Hepatocyte (in vitro differentiated cells): ENCODE results near the gene ID1. TPM values are rescaled to one million over a fixed set of nuclear protein-coding genes. Genes with fewer than 3 reads are reported as not detected.

Source experiments
- DNase-seq: peaks from one replicate; pipeline ENCODE4 v3.0.0-alpha.2; 2016; ENCODE audit warnings: low spot score
- H2AFZ ChIP-seq: fragments of 200-600 bp; sonication (generic); 2 replicates; pipeline ENCODE4 v1.6.0; 2016; ENCODE audit warnings: antibody characterized with exemption, mild to moderate bottlenecking
- H3K27ac ChIP-seq: fragments of 200-600 bp; sonication (generic); 2 replicates; pipeline ENCODE4 v1.5.1; 2016; ENCODE audit warnings: mild to moderate bottlenecking
- H3K27me3 ChIP-seq: fragments of 200-600 bp; sonication (generic); 2 replicates; pipeline ENCODE4 v1.6.1; 2016
- H3K36me3 ChIP-seq: fragments of 200-600 bp; sonication (generic); replicated peaks from 2 replicates; pipeline ENCODE4 v1.5.1; 2016; ENCODE audit warnings: low read depth; ENCODE audit not compliant: insufficient read depth
- H3K4me1 ChIP-seq: fragments of 200-600 bp; sonication (generic); 2 replicates; pipeline ENCODE4 v1.5.1; 2016; ENCODE audit warnings: mild to moderate bottlenecking, moderate library complexity; ENCODE audit not compliant: insufficient read depth
- H3K4me2 ChIP-seq: fragments of 200-600 bp; sonication (generic); 2 replicates; pipeline ENCODE4 v1.6.0; 2016
- H3K4me3 ChIP-seq: fragments of 200-600 bp; sonication (generic); 2 replicates; pipeline ENCODE4 v1.5.1; 2016; ENCODE audit warnings: mild to moderate bottlenecking
- H3K79me2 ChIP-seq: fragments of 200-600 bp; sonication (generic); 2 replicates; pipeline ENCODE4 v1.6.0; 2017; ENCODE audit warnings: mild to moderate bottlenecking
- H3K9me2 ChIP-seq: fragments of 200-600 bp; sonication (generic); replicated peaks from 2 replicates; pipeline ENCODE4 v1.6.0; 2017; ENCODE audit warnings: mild to moderate bottlenecking; ENCODE audit not compliant: insufficient read depth
- H3K9me3 ChIP-seq: fragments of 200-600 bp; sonication (generic); 2 replicates; pipeline ENCODE4 v1.5.1; 2016; ENCODE audit warnings: low read depth, mild to moderate bottlenecking
- H4K20me1 ChIP-seq: fragments of 200-600 bp; sonication (generic); 2 replicates; pipeline ENCODE4 v1.6.0; 2016; ENCODE audit warnings: mild to moderate bottlenecking; ENCODE audit not compliant: insufficient read depth, poor library complexity, severe bottlenecking
- EZH2 ChIP-seq: fragments of 200-600 bp; sonication (generic); IDR thresholded peaks from 2 replicates; pipeline ENCODE4 v1.6.1; 2016; ENCODE audit warnings: antibody characterized with exemption, mild to moderate bottlenecking, borderline replicate concordance
- EZH2phosphoT487 ChIP-seq: fragments of 200-600 bp; sonication (generic); IDR thresholded peaks from one replicate; pipeline ENCODE4 v1.6.1; 2018; ENCODE audit warnings: antibody characterized with exemption, mild to moderate bottlenecking, low read depth, moderate library complexity; ENCODE audit not compliant: unreplicated experiment, severe bottlenecking
- WGBS: methylation state at CpG from one replicate; pipeline ENCODE4 v1.1.6; 2016; ENCODE audit warnings: low lambda C conversion rate; ENCODE audit errors: missing lambda C conversion rate; 5-methylcytosine and 5-hydroxymethylcytosine counted together
- polyA plus RNA-seq: library from polyadenylated mRNA; unstranded; fragments of >200 nt; fragmentation: Nextera tagmentation; extraction: Ambion mirVana; gene quantifications from 2 replicates; pipeline ENCODE4 v1.2.1, GENCODE V29; 2016
- total RNA-seq: library from RNA; depleted of rRNA; stranded (reverse); fragments of >200 nt; gene quantifications from 2 replicates; pipeline ENCODE4 v1.2.3, GENCODE V29; 2014
- TF ChIP-seq, protein P1 (sequence below): fragments of 200-600 bp; sonication (generic); IDR thresholded peaks from 2 replicates; pipeline ENCODE4 v1.5.1; 2016; ENCODE audit warnings: antibody characterized with exemption, mild to moderate bottlenecking; ENCODE audit not compliant: poor library complexity

Gene ID1
- total and polyA plus RNA-seq, 2 experiments from 2014 or later, result 310 to 651 TPM

- Histone ChIP-seq H4K20me1 (no peaks in the 10 kb centered on the region), H3K4me3 (no peak overlapping the region), H2AFZ (no peak overlapping the region), H3K4me2 (no peak overlapping the region), H3K27ac (no peak overlapping the region), H3K9me3 (no peaks in the 10 kb centered on the region), H3K36me3 (no peaks in the 10 kb centered on the region), H3K27me3 (no peaks in the 10 kb centered on the region), H3K4me1 (peaks cover 4% of the 10 kb centered on the region), H3K79me2 (no peaks in the 10 kb centered on the region), H3K9me2 (no peaks in the 10 kb centered on the region)
- DNase-seq, result peak; percentile 2
- WGBS, result 63% methylated on average over 7 of the region's 7 CpGs
- TF ChIP-seq EZH2phosphoT487 (no peak), EZH2 (no peak)
- TF ChIP-seq, protein P1, sequence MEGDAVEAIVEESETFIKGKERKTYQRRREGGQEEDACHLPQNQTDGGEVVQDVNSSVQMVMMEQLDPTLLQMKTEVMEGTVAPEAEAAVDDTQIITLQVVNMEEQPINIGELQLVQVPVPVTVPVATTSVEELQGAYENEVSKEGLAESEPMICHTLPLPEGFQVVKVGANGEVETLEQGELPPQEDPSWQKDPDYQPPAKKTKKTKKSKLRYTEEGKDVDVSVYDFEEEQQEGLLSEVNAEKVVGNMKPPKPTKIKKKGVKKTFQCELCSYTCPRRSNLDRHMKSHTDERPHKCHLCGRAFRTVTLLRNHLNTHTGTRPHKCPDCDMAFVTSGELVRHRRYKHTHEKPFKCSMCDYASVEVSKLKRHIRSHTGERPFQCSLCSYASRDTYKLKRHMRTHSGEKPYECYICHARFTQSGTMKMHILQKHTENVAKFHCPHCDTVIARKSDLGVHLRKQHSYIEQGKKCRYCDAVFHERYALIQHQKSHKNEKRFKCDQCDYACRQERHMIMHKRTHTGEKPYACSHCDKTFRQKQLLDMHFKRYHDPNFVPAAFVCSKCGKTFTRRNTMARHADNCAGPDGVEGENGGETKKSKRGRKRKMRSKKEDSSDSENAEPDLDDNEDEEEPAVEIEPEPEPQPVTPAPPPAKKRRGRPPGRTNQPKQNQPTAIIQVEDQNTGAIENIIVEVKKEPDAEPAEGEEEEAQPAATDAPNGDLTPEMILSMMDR, result no peak
Observed at GRCh38 chr20:31580706-31581105, 24.4 kb upstream of the ID1 start.

DNA sequence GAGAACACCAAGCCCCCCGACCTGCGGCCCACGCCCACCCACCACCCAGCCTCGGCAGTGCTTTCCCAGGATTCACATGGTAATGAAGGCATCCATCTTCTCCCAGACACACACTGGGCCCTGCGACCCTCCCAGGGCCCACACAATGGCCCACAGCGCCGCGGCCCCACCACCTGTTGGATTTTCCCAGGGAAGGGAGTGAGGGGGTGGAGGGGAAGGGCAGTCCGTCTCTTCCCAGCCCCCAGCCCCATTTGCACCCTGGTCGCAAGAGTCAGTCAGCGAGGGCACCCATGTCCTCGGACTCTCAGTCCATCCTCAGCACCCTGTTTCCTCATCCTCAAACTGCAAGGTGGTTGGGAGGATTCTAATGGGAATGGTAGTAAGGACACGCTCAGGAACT, 23.7 kb upstream of the ID1 start:
- Histone ChIP-seq H3K4me2 (no peak overlapping the region), H3K36me3 (no peaks in the 10 kb centered on the region)

DNA sequence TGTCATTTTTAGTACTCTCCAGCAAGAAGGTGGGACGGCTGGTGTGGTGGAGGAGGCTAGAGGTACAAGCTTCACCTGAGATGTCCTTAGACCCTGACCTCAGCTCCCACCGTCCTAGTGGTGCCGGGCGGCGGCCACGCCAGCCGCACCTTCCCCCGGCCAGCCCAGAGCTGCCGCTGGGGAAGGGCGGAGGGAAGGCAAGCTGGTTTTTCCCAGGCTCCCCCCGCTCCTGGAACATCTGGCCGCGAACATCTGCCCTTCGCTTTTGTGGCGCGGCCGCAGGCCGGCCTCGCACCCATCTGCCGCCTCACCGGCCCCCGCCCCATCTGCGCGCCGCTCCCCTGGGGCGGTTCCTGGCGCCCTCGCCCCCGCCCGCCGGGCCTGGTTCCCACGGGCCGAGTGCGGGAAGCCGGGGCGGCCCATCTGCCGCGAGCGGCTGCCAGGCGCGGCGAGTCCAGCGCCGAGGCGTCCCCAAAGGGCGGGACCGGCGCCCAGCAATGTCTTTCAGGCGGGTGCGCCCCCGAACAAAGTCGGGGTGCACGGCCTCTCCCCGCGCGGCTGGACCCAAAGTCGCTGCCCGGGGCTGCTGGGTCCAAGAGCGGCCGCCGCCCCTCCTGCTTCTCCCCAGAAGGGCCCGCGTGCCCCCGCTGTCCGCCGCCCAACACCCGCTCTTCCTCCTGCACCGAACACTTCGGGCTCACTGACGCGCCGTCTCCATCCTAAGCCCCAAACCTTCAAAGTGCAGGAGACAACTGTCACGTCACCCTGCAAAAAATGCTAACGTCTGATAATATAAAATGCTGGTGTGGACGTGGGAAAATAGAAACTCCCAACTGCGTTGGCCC, 17.3 kb upstream of the ID1 start:
- H3K4me1 ChIP-seq, result peaks cover 3% of the 10 kb centered on the region
- no peaks in the 10 kb centered on the region for H3K36me3 ChIP-seq
- peak overlapping the region; percentile 22 for H3K27ac ChIP-seq
- H3K9me2 ChIP-seq, result no peaks in the 10 kb centered on the region
- no peaks in the 10 kb centered on the region for H3K79me2 ChIP-seq
- TF ChIP-seq EZH2 (no peak), EZH2phosphoT487 (no peak)
- TF ChIP-seq, protein P1, result no peak
- peak overlapping the region; percentile 90 for H3K4me2 ChIP-seq
- 17% methylated on average over 61 of the region's 76 CpGs for WGBS
- peak overlapping the region; percentile 45 for H3K4me3 ChIP-seq
- no peaks in the 10 kb centered on the region for H3K27me3 ChIP-seq
- DNase-seq, result peak; percentile 79
- H2AFZ ChIP-seq, result peak overlapping the region; percentile 65
- H3K9me3 ChIP-seq, result no peaks in the 10 kb centered on the region
- no peaks in the 10 kb centered on the region for H4K20me1 ChIP-seq

More for the DNA sequence above, 23.7 kb upstream of the ID1 start:
- TF ChIP-seq EZH2, result no peak
- TF ChIP-seq, protein P1, result no peak
- no peak for TF ChIP-seq EZH2phosphoT487
- Histone ChIP-seq H3K27ac (no peak overlapping the region), H3K4me3 (no peak overlapping the region), H3K4me1 (peaks cover 4% of the 10 kb centered on the region), H4K20me1 (no peaks in the 10 kb centered on the region), H3K9me2 (no peaks in the 10 kb centered on the region), H3K9me3 (no peaks in the 10 kb centered on the region), H3K27me3 (no peaks in the 10 kb centered on the region), H2AFZ (no peak overlapping the region), H3K79me2 (no peaks in the 10 kb centered on the region)
- WGBS, result 88% methylated on average over 13 of the region's 13 CpGs
- DNase-seq, result peak; percentile 5
